ENCODE data around the gene B4GALNT1.

The B4GALNT1 gene

GRCh38 chr12:57602544-57602943, 30.5 kb downstream of the B4GALNT1 start:
- H3K9me3 Mint-ChIP-seq = no peaks in the 10 kb centered on the region
- H3K4me3 Mint-ChIP-seq = peak overlapping the region in 1 of 3 experiments; percentile 5
- H3K27me3 Mint-ChIP-seq (ENCODE audit: low read depth) = peaks cover 4% of the 10 kb centered on the region
- H3K27ac Mint-ChIP-seq = peak overlapping the region in 2 of 3 experiments; percentile 11 to 98
- peaks cover 51% of the 10 kb centered on the region for H3K36me3 Mint-ChIP-seq (ENCODE audit: low read depth)
- H3K4me1 Mint-ChIP-seq = peaks cover 36% of the 10 kb centered on the region
- no peak for TF ChIP-seq CTCF (IDR thresholded peaks at IDR 0.05; ENCODE audit: unreplicated experiment in 3 of 3)

GRCh38 chr12:57600395-57600794, 32.6 kb downstream of the B4GALNT1 start:
- H3K9me3 Mint-ChIP-seq = no peaks in the 10 kb centered on the region
- H3K4me3 Mint-ChIP-seq = no peak overlapping the region
- H3K27me3 Mint-ChIP-seq (ENCODE audit: low read depth) = peaks cover under 1% of the 10 kb centered on the region
- H3K36me3 Mint-ChIP-seq (ENCODE audit: low read depth) = peaks cover 51% of the 10 kb centered on the region
- no peak for TF ChIP-seq CTCF (IDR thresholded peaks at IDR 0.05; ENCODE audit: unreplicated experiment in 3 of 3)
- H3K27ac Mint-ChIP-seq = no peak overlapping the region
- peaks cover 20% of the 10 kb centered on the region for H3K4me1 Mint-ChIP-seq

- peak overlapping the region in 2 of 3 experiments; percentile 91 to 97 for H3K4me3 Mint-ChIP-seq
- no peak for TF ChIP-seq CTCF (IDR thresholded peaks at IDR 0.05; ENCODE audit: unreplicated experiment in 3 of 3)
- peaks cover 24% of the 10 kb centered on the region for H3K27me3 Mint-ChIP-seq (ENCODE audit: low read depth)
- H3K4me1 Mint-ChIP-seq = peaks cover 17% of the 10 kb centered on the region
- peaks cover 19% of the 10 kb centered on the region for H3K36me3 Mint-ChIP-seq (ENCODE audit: low read depth)
- H3K9me3 Mint-ChIP-seq = no peaks in the 10 kb centered on the region
- no peak overlapping the region for H3K27ac Mint-ChIP-seq
These were observed 39.8 kb downstream of the B4GALNT1 start for GRCh38 chr12:57593187-57593586.

- H3K27me3 Mint-ChIP-seq (ENCODE audit: low read depth) = peaks cover 24% of the 10 kb centered on the region
- H3K27ac Mint-ChIP-seq = peak overlapping the region in 2 of 3 experiments; percentile 82 to 92
- H3K36me3 Mint-ChIP-seq (ENCODE audit: low read depth) = peaks cover 17% of the 10 kb centered on the region
- no peaks in the 10 kb centered on the region for H3K9me3 Mint-ChIP-seq
- TF ChIP-seq CTCF (IDR thresholded peaks at IDR 0.05; ENCODE audit: unreplicated experiment in 3 of 3) = no peak
- peaks cover 17% of the 10 kb centered on the region for H3K4me1 Mint-ChIP-seq
- H3K4me3 Mint-ChIP-seq = peak overlapping the region; percentile 91 to 97 (median 95)
These were observed 40.3 kb downstream of the B4GALNT1 start for GRCh38 chr12:57592551-57593165.

- Mint-ChIP-seq H3K9me3 (no peaks in the 10 kb centered on the region), H3K4me1 (peaks cover 17% of the 10 kb centered on the region), H3K36me3 (ENCODE audit: low read depth) (peaks cover 12% of the 10 kb centered on the region), H3K27ac (peak overlapping the region; percentile 59 to 92 (median 82)), H3K4me3 (peak overlapping the region; percentile 91 to 97 (median 95)), H3K27me3 (ENCODE audit: low read depth) (peaks cover 24% of the 10 kb centered on the region)
- TF ChIP-seq CTCF (IDR thresholded peaks at IDR 0.05; ENCODE audit: unreplicated experiment in 3 of 3) = no peak
These were observed 41.1 kb downstream of the B4GALNT1 start for GRCh38 chr12:57591782-57592325.
